HepG2 (cell line): ENCODE results near the gene ADAT3. TPM values are rescaled to one million over a fixed set of nuclear protein-coding genes. Genes with fewer than 3 reads are reported as not detected.

ENCODE experiments used
- ARID2 ChIP-seq: sonication (generic); formaldehyde crosslinking; IDR thresholded peaks from 2 replicates; pipeline ENCODE4 v1.8.1; 2022; ENCODE audit warnings: mild to moderate bottlenecking, missing genetic modification reagents, borderline replicate concordance
- GPBP1L1 ChIP-seq: sonication (generic); formaldehyde crosslinking; IDR thresholded peaks from 2 replicates; pipeline ENCODE4 v1.5.0; 2020; ENCODE audit warnings: mild to moderate bottlenecking, missing genetic modification reagents
- HCFC1 ChIP-seq: fragments of 150-350 bp; IDR thresholded peaks from 2 replicates; pipeline ENCODE4 v1.6.1; 2014; ENCODE audit warnings: low read depth, low read length
- JUND ChIP-seq: sonication (generic); formaldehyde crosslinking; IDR thresholded peaks from 2 replicates; pipeline ENCODE4 v1.8.0; 2022; ENCODE audit warnings: mild to moderate bottlenecking, missing genetic modification reagents
- KLF9 ChIP-seq: IDR thresholded peaks from 2 replicates; pipeline ENCODE4 v1.6.1; 2016; ENCODE audit warnings: low read depth
- MTERF4 ChIP-seq: sonication (generic); formaldehyde crosslinking; IDR thresholded peaks from 2 replicates; pipeline ENCODE4 v1.8.0; 2023; ENCODE audit warnings: mild to moderate bottlenecking, missing genetic modification reagents
- NR2F6 ChIP-seq, 2 experiments: IDR thresholded peaks; 2 replicates each; pipeline ENCODE4 v1.6.1; 2016; ENCODE audit warnings: antibody characterized with exemption in 1 of 2, mild to moderate bottlenecking in 1 of 2
- PHF21A ChIP-seq: sonication (generic); formaldehyde crosslinking; IDR thresholded peaks from 2 replicates; pipeline ENCODE4 v1.5.0; 2020; ENCODE audit warnings: mild to moderate bottlenecking, missing genetic modification reagents
- PRDM10 ChIP-seq: sonication (generic); formaldehyde crosslinking; IDR thresholded peaks from 2 replicates; pipeline ENCODE4 v1.4.0; 2020; ENCODE audit warnings: low read depth, missing genetic modification reagents
- REPIN1 ChIP-seq: sonication (generic); formaldehyde crosslinking; IDR thresholded peaks from 2 replicates; pipeline ENCODE4 v1.8.0; 2022; ENCODE audit warnings: missing genetic modification reagents, low read depth, mild to moderate bottlenecking, borderline replicate concordance
- RFXAP ChIP-seq: sonication (generic); formaldehyde crosslinking; IDR thresholded peaks from 2 replicates; pipeline ENCODE4 v1.4.0; 2020; ENCODE audit warnings: missing genetic modification reagents, borderline replicate concordance
- TARDBP ChIP-seq: sonication (generic); formaldehyde crosslinking; IDR thresholded peaks from 2 replicates; pipeline ENCODE4 v1.8.0; 2022; ENCODE audit warnings: mild to moderate bottlenecking, missing genetic modification reagents
- TEAD2 ChIP-seq: sonication (generic); formaldehyde crosslinking; IDR thresholded peaks from 2 replicates; pipeline ENCODE4 v1.9.0; 2021; ENCODE audit warnings: missing genetic modification reagents
- TFE3 ChIP-seq: IDR thresholded peaks from 2 replicates; pipeline ENCODE4 v1.6.1; 2016
- ZNF101 ChIP-seq: sonication (generic); formaldehyde crosslinking; IDR thresholded peaks from 2 replicates; pipeline ENCODE4 v1.4.0; 2020; ENCODE audit warnings: mild to moderate bottlenecking, low read depth, missing genetic modification reagents, borderline replicate concordance
- ZNF20 ChIP-seq: sonication (generic); formaldehyde crosslinking; IDR thresholded peaks from 2 replicates; pipeline ENCODE4 v1.4.0; 2020; ENCODE audit warnings: mild to moderate bottlenecking, moderate library complexity, missing genetic modification reagents
- ZNF281 ChIP-seq: sonication (generic); formaldehyde crosslinking; IDR thresholded peaks from 2 replicates; pipeline ENCODE4 v1.4.0; 2020; ENCODE audit warnings: missing genetic modification reagents, borderline replicate concordance
- ZNF333 ChIP-seq: sonication (generic); formaldehyde crosslinking; IDR thresholded peaks from 2 replicates; pipeline ENCODE4 v1.4.0; 2020; ENCODE audit warnings: mild to moderate bottlenecking, missing genetic modification reagents, borderline replicate concordance
- polyA plus RNA-seq, 8 experiments: library from polyadenylated mRNA; depleted of rRNA in 3 of 8; stranded (reverse) in 7 of 8; unstranded in 1 of 8; fragments of >200 nt; fragmentation: Illumina TruSeq in 4 of 8; extraction: Trizol in 4 of 8; gene quantifications; 2 replicates each; pipeline versions ENCODE4 v1.2.1 to v1.2.3, GENCODE V29; 2011 to 2016; ENCODE audit warnings: low read depth in 4 of 8, missing spikeins in 1 of 8, mixed read lengths in 1 of 8; ENCODE audit not compliant: insufficient read depth in 1 of 8
- total RNA-seq, 5 experiments: library from RNA; depleted of rRNA; stranded (reverse); fragments of >200 nt; fragmentation: Illumina TruSeq; extraction: Trizol; gene quantifications; 2 replicates each; pipeline ENCODE4 v1.2.3, GENCODE V29; 2016; ENCODE audit warnings: low read depth in 1 of 5

The ADAT3 gene
- total and polyA plus RNA-seq, 2 of the 13 experiments (the other 11 are each of a cell fraction or from before 2014, with no cell fraction given): 0.95 to 3.5 TPM

GRCh38 chr19:1905110-1905862 is at the start of gene ADAT3, which contains the start of gene SCAMP4 (continued):
- TF ChIP-seq ZNF20 (CRISPR knock-in tag): no peak
- TF ChIP-seq TFE3: peak; percentile 97
- TF ChIP-seq HCFC1: peak; percentile 95
- no peak; the same call in 1 of the 2 replicates for TF ChIP-seq TARDBP (CRISPR knock-in tag)
- TF ChIP-seq ZNF101 (CRISPR knock-in tag): no peak
- no peak for TF ChIP-seq ARID2 (CRISPR knock-in tag)
- TF ChIP-seq PHF21A: peak; percentile 16; the same call in 1 of the 2 replicates
- TF ChIP-seq JUND (CRISPR knock-in tag): no peak
- no peak for TF ChIP-seq KLF9 (CRISPR knock-in tag)
- TF ChIP-seq GPBP1L1: no peak
- TF ChIP-seq PRDM10: no peak
- peak; percentile 22; the same call in 1 of the 2 replicates for TF ChIP-seq ZNF281 (CRISPR knock-in tag)
- TF ChIP-seq NR2F6 (IDR thresholded peaks at IDR 0.05): peak; percentile 92
- peak; percentile 96 for TF ChIP-seq NR2F6 (CRISPR knock-in tag; IDR thresholded peaks at IDR 0.05)
- no peak; the same call in 1 of the 2 replicates for TF ChIP-seq REPIN1 (CRISPR knock-in tag)
- 0 out of 2 replicates have a peak, but pooled peaks have one; percentile 74 for TF ChIP-seq MTERF4 (CRISPR knock-in tag)
- no peak for TF ChIP-seq TEAD2
- no peak for TF ChIP-seq ZNF333 (CRISPR knock-in tag)
- no peak for TF ChIP-seq RFXAP
